Mesendoderm (in vitro differentiated cells): ENCODE measurements around the gene GRIK4.

ENCODE experiments used
- DNase-seq: peaks from one replicate; pipeline ENCODE4 v3.0.0; 2013
- H2AK5ac ChIP-seq: 2 replicates; pipeline ENCODE4 v1.6.1; 2013; ENCODE audit warnings: low read length, inconsistent platforms
- H2BK120ac ChIP-seq: 2 replicates; pipeline ENCODE4 v1.6.1; 2013; ENCODE audit warnings: low read depth, mild to moderate bottlenecking, low read length, moderate library complexity, mixed read lengths
- H2BK15ac ChIP-seq: replicated peaks from 2 replicates; pipeline ENCODE4 v1.6.1; 2013; ENCODE audit warnings: low read depth, mild to moderate bottlenecking, moderate library complexity
- H2BK5ac ChIP-seq: 2 replicates; pipeline ENCODE4 v1.6.1; 2013; ENCODE audit warnings: low read length, inconsistent platforms
- H3K18ac ChIP-seq: 2 replicates; pipeline ENCODE4 v1.6.1; 2013; ENCODE audit warnings: mild to moderate bottlenecking, low read length, mixed read lengths
- H3K23ac ChIP-seq: one replicate; pipeline ENCODE4 v1.6.1; 2013; ENCODE audit warnings: low read length
- H3K27ac ChIP-seq: 2 replicates; pipeline ENCODE4 v1.5.1; 2013; ENCODE audit warnings: low read depth, mild to moderate bottlenecking, inconsistent platforms, low read length, moderate library complexity
- H3K27me3 ChIP-seq: 2 replicates; pipeline ENCODE4 v1.6.1; 2013; ENCODE audit warnings: low read length, control low read depth, mild to moderate bottlenecking, inconsistent platforms; ENCODE audit not compliant: insufficient read depth, poor library complexity
- H3K36me3 ChIP-seq: 2 replicates; pipeline ENCODE4 v1.6.1; 2013; ENCODE audit warnings: low read length, inconsistent platforms; ENCODE audit not compliant: control insufficient read depth, insufficient read depth
- H3K4ac ChIP-seq: one replicate; pipeline ENCODE4 v1.6.1; 2013; ENCODE audit warnings: low read depth, mild to moderate bottlenecking, low read length, moderate library complexity
- H3K4me1 ChIP-seq: 2 replicates; pipeline ENCODE4 v1.6.1; 2013; ENCODE audit warnings: low read depth, low read length, inconsistent platforms; ENCODE audit not compliant: control insufficient read depth
- H3K4me2 ChIP-seq: 2 replicates; pipeline ENCODE4 v1.6.1; 2013; ENCODE audit warnings: low read length
- H3K4me3 ChIP-seq: 2 replicates; pipeline ENCODE4 v1.5.1; 2013; ENCODE audit warnings: mild to moderate bottlenecking, low read length
- H3K56ac ChIP-seq: one replicate; pipeline ENCODE4 v1.6.1; 2013; ENCODE audit warnings: low read length
- H3K79me1 ChIP-seq: 2 replicates; pipeline ENCODE4 v1.6.1; 2013; ENCODE audit warnings: low read length, inconsistent platforms
- H3K79me2 ChIP-seq: 2 replicates; pipeline ENCODE4 v1.6.1; 2013; ENCODE audit warnings: mild to moderate bottlenecking, low read length; ENCODE audit not compliant: control insufficient read depth, insufficient read depth
- H3K9ac ChIP-seq: 2 replicates; pipeline ENCODE4 v1.6.1; 2013; ENCODE audit warnings: low read length, inconsistent platforms
- H4K5ac ChIP-seq: one replicate; pipeline ENCODE4 v1.6.1; 2013; ENCODE audit warnings: low read length
- H4K8ac ChIP-seq: one replicate; pipeline ENCODE4 v1.6.1; 2013; ENCODE audit warnings: low read depth, mild to moderate bottlenecking, control low read depth, low read length, moderate library complexity
- WGBS: extraction: QIAGEN DNeasy Blood & Tissue Kit; methylation state at CpG from one replicate; pipeline ENCODE4 v1.1.7; 2013; ENCODE audit warnings: low lambda C conversion rate, missing lambda C conversion rate; ENCODE audit not compliant: insufficient coverage; ENCODE audit errors: extremely low coverage; 5-methylcytosine and 5-hydroxymethylcytosine counted together

The GRIK4 gene

GRCh38 chr11:120603071-120603470, 91.5 kb downstream of the GRIK4 start:
- no CpG with 5 or more reads among the region's 3 CpGs for WGBS
- H3K4ac ChIP-seq, result no peak overlapping the region
- H2BK15ac ChIP-seq, result no peak overlapping the region
- H4K5ac ChIP-seq, result no peak overlapping the region
- no peak overlapping the region for H3K56ac ChIP-seq
- DNase-seq, result no peak
- H4K8ac ChIP-seq, result no peak overlapping the region
- H3K23ac ChIP-seq, result no peak overlapping the region
- no peaks in the 10 kb centered on the region for H3K4me1 ChIP-seq
- no peaks in the 10 kb centered on the region for H3K36me3 ChIP-seq
- H3K18ac ChIP-seq, result no peak overlapping the region
- H3K79me1 ChIP-seq, result no peaks in the 10 kb centered on the region
- H2AK5ac ChIP-seq, result no peak overlapping the region
- no peaks in the 10 kb centered on the region for H3K79me2 ChIP-seq
- no peaks in the 10 kb centered on the region for H3K27me3 ChIP-seq
- no peak overlapping the region for H2BK120ac ChIP-seq
- H3K4me2 ChIP-seq, result no peak overlapping the region
- H3K9ac ChIP-seq, result no peak overlapping the region
- H3K27ac ChIP-seq, result no peak overlapping the region
- no peak overlapping the region for H2BK5ac ChIP-seq
- H3K4me3 ChIP-seq, result no peak overlapping the region

GRCh38 chr11:120605469-120605868, 93.9 kb downstream of the GRIK4 start:
- H3K27me3 ChIP-seq, result no peaks in the 10 kb centered on the region
- H3K23ac ChIP-seq, result no peak overlapping the region
- H3K9ac ChIP-seq, result no peak overlapping the region
- H4K8ac ChIP-seq, result no peak overlapping the region
- no peak overlapping the region for H2BK120ac ChIP-seq
- no peaks in the 10 kb centered on the region for H3K79me2 ChIP-seq
- H3K56ac ChIP-seq, result no peak overlapping the region
- WGBS, result no CpG with 5 or more reads among the region's 4 CpGs
- H4K5ac ChIP-seq, result no peak overlapping the region
- H3K4ac ChIP-seq, result no peak overlapping the region
- no peak overlapping the region for H2AK5ac ChIP-seq
- no peak overlapping the region for H2BK15ac ChIP-seq
- H3K18ac ChIP-seq, result no peak overlapping the region
- H3K27ac ChIP-seq, result no peak overlapping the region
- no peaks in the 10 kb centered on the region for H3K4me1 ChIP-seq
- no peaks in the 10 kb centered on the region for H3K36me3 ChIP-seq
- no peak overlapping the region for H3K4me2 ChIP-seq
- H3K79me1 ChIP-seq, result no peaks in the 10 kb centered on the region
- H3K4me3 ChIP-seq, result no peak overlapping the region
- H2BK5ac ChIP-seq, result no peak overlapping the region
- DNase-seq, result no peak

- no CpG with 5 or more reads among the region's 18 CpGs for WGBS
- H4K8ac ChIP-seq, result no peak overlapping the region
- no peak overlapping the region for H3K4me2 ChIP-seq
- no peak overlapping the region for H4K5ac ChIP-seq
- no peak overlapping the region for H2AK5ac ChIP-seq
- H3K56ac ChIP-seq, result no peak overlapping the region
- H3K4ac ChIP-seq, result no peak overlapping the region
- H3K4me3 ChIP-seq, result no peak overlapping the region
- no peak overlapping the region for H2BK15ac ChIP-seq
- H2BK120ac ChIP-seq, result no peak overlapping the region
- no peak overlapping the region for H3K27ac ChIP-seq
- H3K9ac ChIP-seq, result no peak overlapping the region
- no peak for DNase-seq
- H3K27me3 ChIP-seq, result no peaks in the 10 kb centered on the region
- H2BK5ac ChIP-seq, result no peak overlapping the region
- H3K18ac ChIP-seq, result no peak overlapping the region
- no peaks in the 10 kb centered on the region for H3K36me3 ChIP-seq
- H3K79me1 ChIP-seq, result no peaks in the 10 kb centered on the region
- H3K4me1 ChIP-seq, result no peaks in the 10 kb centered on the region
- no peaks in the 10 kb centered on the region for H3K79me2 ChIP-seq
- H3K23ac ChIP-seq, result no peak overlapping the region
These were observed 94.9 kb downstream of the GRIK4 start for GRCh38 chr11:120606211-120607010.

GRCh38 chr11:120608061-120608460, 96.5 kb downstream of the GRIK4 start:
- Histone ChIP-seq H3K79me2 (no peaks in the 10 kb centered on the region), H3K9ac (no peak overlapping the region), H2BK5ac (no peak overlapping the region), H2AK5ac (no peak overlapping the region), H2BK120ac (no peak overlapping the region), H4K8ac (no peak overlapping the region), H3K23ac (no peak overlapping the region), H3K4me1 (peaks cover 3% of the 10 kb centered on the region), H4K5ac (no peak overlapping the region), H3K4me3 (no peak overlapping the region), H3K56ac (no peak overlapping the region), H3K27ac (no peak overlapping the region), H3K4ac (no peak overlapping the region), H3K27me3 (no peaks in the 10 kb centered on the region), H3K18ac (no peak overlapping the region), H3K4me2 (no peak overlapping the region), H3K79me1 (no peaks in the 10 kb centered on the region), H2BK15ac (no peak overlapping the region), H3K36me3 (no peaks in the 10 kb centered on the region)
- no CpG with 5 or more reads among the region's 2 CpGs for WGBS
- no peak for DNase-seq

GRCh38 chr11:120608760-120609211, 97.2 kb downstream of the GRIK4 start:
- no peak overlapping the region for H3K27ac ChIP-seq
- WGBS, result no CpG with 5 or more reads among the region's 4 CpGs
- DNase-seq, result no peak

GRCh38 chr11:120610111-120610510, 98.6 kb downstream of the GRIK4 start:
- no peak for DNase-seq
- no peak overlapping the region for H2BK5ac ChIP-seq
- no CpG with 5 or more reads among the region's 8 CpGs for WGBS

More at GRCh38 chr11:120608760-120609211, 97.2 kb downstream of the GRIK4 start:
- Histone ChIP-seq H3K4me1 (peaks cover 7% of the 10 kb centered on the region), H4K5ac (no peak overlapping the region), H3K18ac (no peak overlapping the region), H3K36me3 (no peaks in the 10 kb centered on the region), H3K79me1 (no peaks in the 10 kb centered on the region), H2BK5ac (no peak overlapping the region), H2AK5ac (no peak overlapping the region), H3K27me3 (no peaks in the 10 kb centered on the region), H3K23ac (no peak overlapping the region), H3K9ac (no peak overlapping the region), H2BK15ac (no peak overlapping the region), H3K4me2 (no peak overlapping the region), H2BK120ac (no peak overlapping the region), H3K79me2 (no peaks in the 10 kb centered on the region), H3K4me3 (no peak overlapping the region), H4K8ac (no peak overlapping the region), H3K56ac (no peak overlapping the region), H3K4ac (no peak overlapping the region)

More at GRCh38 chr11:120610111-120610510, 98.6 kb downstream of the GRIK4 start:
- no peak overlapping the region for H2BK120ac ChIP-seq
- no peak overlapping the region for H4K8ac ChIP-seq
- no peak overlapping the region for H3K27ac ChIP-seq
- H3K79me2 ChIP-seq, result no peaks in the 10 kb centered on the region
- H2BK15ac ChIP-seq, result no peak overlapping the region
- H3K27me3 ChIP-seq, result no peaks in the 10 kb centered on the region
- no peak overlapping the region for H3K4ac ChIP-seq
- no peak overlapping the region for H3K9ac ChIP-seq
- no peaks in the 10 kb centered on the region for H3K36me3 ChIP-seq
- H3K56ac ChIP-seq, result no peak overlapping the region
- H3K23ac ChIP-seq, result no peak overlapping the region
- no peak overlapping the region for H4K5ac ChIP-seq
- H3K4me3 ChIP-seq, result no peak overlapping the region
- H3K79me1 ChIP-seq, result no peaks in the 10 kb centered on the region
- H3K4me1 ChIP-seq, result peaks cover 7% of the 10 kb centered on the region
- H3K4me2 ChIP-seq, result no peak overlapping the region
- H2AK5ac ChIP-seq, result no peak overlapping the region
- H3K18ac ChIP-seq, result no peak overlapping the region
